ENCODE data around the gene TCF4. TPM values are rescaled to one million over a fixed set of nuclear protein-coding genes. Genes with fewer than 3 reads are reported as not detected.

The TCF4 gene
- total and polyA plus RNA-seq, 2 donors = 46.3 to 464 TPM

DNA sequence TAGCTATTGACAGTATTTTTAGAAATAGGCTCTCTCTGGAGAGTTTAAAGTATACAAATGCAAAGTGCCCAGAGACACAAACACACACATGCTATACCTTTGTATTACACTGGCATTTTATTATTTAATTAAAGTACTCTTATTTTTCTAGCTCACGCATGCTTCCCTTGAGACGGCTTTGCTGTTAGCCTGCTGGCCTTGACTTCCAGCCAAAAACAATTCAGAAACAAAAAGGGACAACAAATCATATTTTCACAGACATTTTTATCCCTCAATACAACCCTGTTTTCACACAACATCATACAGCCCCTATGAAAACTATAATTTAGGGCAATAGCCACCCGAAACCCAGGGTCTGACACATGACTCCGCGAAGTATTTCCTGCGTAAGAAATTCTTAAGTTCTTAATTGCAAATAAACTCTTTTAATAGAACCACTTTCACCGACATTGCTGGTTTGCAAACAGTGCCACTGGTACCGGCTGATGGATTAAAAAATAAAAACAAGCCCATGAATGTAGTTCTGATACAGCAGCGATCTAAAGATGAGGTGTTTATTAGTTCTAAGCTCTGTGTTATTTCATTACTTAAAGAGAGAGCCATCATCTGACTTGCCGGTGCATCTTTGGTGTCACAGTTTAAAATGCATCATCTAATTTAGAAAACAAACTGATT lies 185.1 kb downstream of the TCF4 start:
- Histone ChIP-seq H3K4me1 (ENCODE audit: insufficient read depth) (peaks cover 2% of the 10 kb centered on the region), H3K36me3 (ENCODE audit: insufficient read depth) (no peaks in the 10 kb centered on the region), H3K27ac (ENCODE audit: low read depth) (peak overlapping the region; percentile 5), H3K4me3 (ENCODE audit: low read depth, low read length) (peak overlapping the region; percentile 25)
- 27% methylated on average over 10 of the region's 10 CpGs for WGBS
- DNase-seq (ENCODE audit: extremely low spot score) = no peak

DNA sequence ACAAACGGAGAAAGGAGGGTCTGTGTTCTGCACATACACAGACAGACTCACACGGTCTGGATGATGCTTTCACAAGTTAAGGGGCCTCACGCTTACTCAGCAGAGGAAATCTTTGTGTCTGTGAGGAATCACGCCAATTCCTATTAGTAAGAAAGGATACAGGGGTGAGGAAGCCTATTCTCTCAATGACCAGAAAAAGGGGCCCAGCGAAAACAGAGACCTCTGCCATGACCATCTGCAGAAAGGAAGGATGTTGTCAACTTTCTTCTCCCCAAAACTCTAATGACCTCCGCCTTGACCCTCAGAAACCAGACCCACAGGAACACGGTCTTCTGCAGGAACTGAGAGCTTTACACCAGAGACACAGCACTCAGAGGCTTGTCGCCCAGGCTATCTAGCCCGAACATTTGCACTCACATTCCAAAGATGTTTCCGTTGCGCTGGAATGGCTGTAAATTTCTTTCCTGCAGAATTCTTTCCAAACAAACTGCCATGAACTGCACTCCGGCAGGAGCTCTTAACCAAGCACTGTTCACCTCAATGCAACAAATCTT lies 186.3 kb downstream of the TCF4 start:
- 14% methylated on average over 12 of the region's 12 CpGs for WGBS
- Histone ChIP-seq H3K36me3 (ENCODE audit: insufficient read depth) (no peaks in the 10 kb centered on the region), H3K4me3 (ENCODE audit: low read depth, low read length) (peak overlapping the region; percentile 11), H3K4me1 (ENCODE audit: insufficient read depth) (peaks cover 2% of the 10 kb centered on the region), H3K27ac (ENCODE audit: low read depth) (no peak overlapping the region)
- DNase-seq (ENCODE audit: extremely low spot score) = no peak

- H3K4me1 ChIP-seq (ENCODE audit: insufficient read depth) = peaks cover 2% of the 10 kb centered on the region
- DNase-seq (ENCODE audit: extremely low spot score) = no peak
- H3K4me3 ChIP-seq (ENCODE audit: low read depth, low read length) = peak overlapping the region; percentile 25
- WGBS = 31% methylated on average over 12 of the region's 12 CpGs
- peak overlapping the region; percentile 59 for H3K27ac ChIP-seq (ENCODE audit: low read depth)
- H3K36me3 ChIP-seq (ENCODE audit: insufficient read depth) = no peaks in the 10 kb centered on the region
Observed at GRCh38 chr18:55400590-55401541, 187.1 kb downstream of the TCF4 start.

DNA sequence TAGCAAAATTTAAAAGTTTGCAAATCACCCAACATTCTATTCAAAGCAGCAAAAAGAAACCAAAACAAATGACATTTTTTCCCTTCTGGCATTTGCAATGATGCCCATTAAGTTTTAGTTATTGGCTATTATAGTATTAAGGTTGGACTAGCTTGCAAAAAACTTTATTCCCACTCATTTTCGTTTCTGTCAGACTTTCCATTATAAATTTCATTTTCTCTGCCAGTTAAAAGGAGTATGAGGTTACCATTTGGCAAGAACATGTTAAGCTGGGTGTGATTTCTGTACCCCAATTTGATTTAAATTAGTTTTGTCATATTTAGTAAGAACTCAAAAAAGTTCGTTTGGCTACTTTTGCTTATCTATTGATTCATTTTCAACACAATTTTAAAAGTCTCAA lies 187.9 kb downstream of the TCF4 start:
- Histone ChIP-seq H3K4me3 (ENCODE audit: low read depth, low read length) (no peak overlapping the region), H3K4me1 (ENCODE audit: insufficient read depth) (peaks cover 2% of the 10 kb centered on the region), H3K27ac (ENCODE audit: low read depth) (no peak overlapping the region), H3K36me3 (ENCODE audit: insufficient read depth) (no peaks in the 10 kb centered on the region)
- WGBS = 45% methylated on average over 2 of the region's 2 CpGs
- DNase-seq (ENCODE audit: extremely low spot score) = no peak

GRCh38 chr18:55398858-55399257 lies 189.1 kb downstream of the TCF4 start:
- Histone ChIP-seq H3K36me3 (ENCODE audit: insufficient read depth) (no peaks in the 10 kb centered on the region), H3K4me1 (ENCODE audit: insufficient read depth) (peaks cover 2% of the 10 kb centered on the region), H3K27ac (ENCODE audit: low read depth) (no peak overlapping the region), H3K4me3 (ENCODE audit: low read depth, low read length) (no peak overlapping the region)
- no peak for DNase-seq (ENCODE audit: extremely low spot score)
- 80% methylated on average over 6 of the region's 6 CpGs for WGBS

GRCh38 chr18:55396979-55397378 lies 191.0 kb downstream of the TCF4 start:
- H3K4me3 ChIP-seq (ENCODE audit: low read depth, low read length) = no peak overlapping the region
- H3K4me1 ChIP-seq (ENCODE audit: insufficient read depth) = peaks cover 2% of the 10 kb centered on the region
- DNase-seq (ENCODE audit: extremely low spot score) = no peak
- WGBS = 42% methylated on average over 2 of the region's 2 CpGs
- no peaks in the 10 kb centered on the region for H3K36me3 ChIP-seq (ENCODE audit: insufficient read depth)
- no peak overlapping the region for H3K27ac ChIP-seq (ENCODE audit: low read depth)

- Histone ChIP-seq H3K36me3 (ENCODE audit: insufficient read depth) (no peaks in the 10 kb centered on the region), H3K27ac (ENCODE audit: low read depth) (peak overlapping the region; percentile 30), H3K4me3 (ENCODE audit: low read depth, low read length) (no peak overlapping the region), H3K4me1 (ENCODE audit: insufficient read depth) (peaks cover 2% of the 10 kb centered on the region)
- no peak for DNase-seq (ENCODE audit: extremely low spot score)
- WGBS = 68% methylated on average over 3 of the region's 3 CpGs
Observed at GRCh38 chr18:55396267-55396905, 191.6 kb downstream of the TCF4 start.

- WGBS = 84% methylated on average over 6 of the region's 6 CpGs
Observed at GRCh38 chr18:55395799-55396198, 192.2 kb downstream of the TCF4 start.

GRCh38 chr18:55390898-55391297 lies 197.1 kb downstream of the TCF4 start:
- Histone ChIP-seq H3K4me3 (ENCODE audit: low read depth, low read length) (no peak overlapping the region), H3K36me3 (ENCODE audit: insufficient read depth) (no peaks in the 10 kb centered on the region), H3K27ac (ENCODE audit: low read depth) (no peak overlapping the region), H3K4me1 (ENCODE audit: insufficient read depth) (no peaks in the 10 kb centered on the region)
- DNase-seq (ENCODE audit: extremely low spot score) = no peak
- 94% methylated on average over 4 of the region's 4 CpGs for WGBS

More at GRCh38 chr18:55395799-55396198, 192.2 kb downstream of the TCF4 start:
- no peak overlapping the region for H3K4me3 ChIP-seq (ENCODE audit: low read depth, low read length)
- no peaks in the 10 kb centered on the region for H3K4me1 ChIP-seq (ENCODE audit: insufficient read depth)
- no peak for DNase-seq (ENCODE audit: extremely low spot score)
- no peaks in the 10 kb centered on the region for H3K36me3 ChIP-seq (ENCODE audit: insufficient read depth)
- no peak overlapping the region for H3K27ac ChIP-seq (ENCODE audit: low read depth)

DNA sequence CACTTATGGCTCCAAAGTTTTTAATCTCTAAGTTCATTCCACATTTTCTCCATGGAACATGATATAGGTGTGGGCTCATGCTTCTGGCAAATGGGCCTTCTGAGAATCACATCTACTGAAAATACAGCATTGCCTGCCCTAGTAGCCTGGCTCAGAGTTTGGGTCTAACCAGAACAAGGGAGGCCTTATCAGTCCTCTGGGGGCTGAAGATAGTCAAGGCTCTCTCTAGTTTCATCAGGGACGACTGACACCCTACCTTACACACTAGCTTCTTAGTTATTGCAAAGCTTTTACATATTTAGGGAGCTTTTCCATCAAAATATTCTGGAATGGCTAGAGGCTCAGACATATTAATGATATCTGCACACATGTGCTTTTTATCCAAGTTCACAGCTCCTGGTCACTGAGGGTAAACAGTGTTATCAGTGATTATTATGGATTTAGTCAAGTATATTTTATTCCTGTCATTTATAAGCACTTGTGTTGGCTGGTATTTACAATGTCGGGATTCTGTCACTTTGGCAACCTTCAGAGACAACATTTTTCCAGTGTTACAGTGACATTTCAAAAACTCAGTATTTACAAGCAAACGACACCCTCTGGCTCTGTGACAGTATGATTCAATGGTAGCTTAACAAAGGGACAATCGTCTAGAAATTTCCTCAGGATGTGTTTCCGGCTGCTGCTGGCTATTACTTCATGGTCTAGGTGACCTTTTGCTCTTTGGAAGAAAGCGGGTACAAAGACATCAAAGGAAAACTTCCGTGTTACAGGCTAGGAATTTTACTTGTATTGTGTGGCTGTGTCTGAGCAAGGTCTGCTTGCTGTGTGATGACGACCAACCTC lies 200.6 kb downstream of the TCF4 start:
- Histone ChIP-seq H3K36me3 (ENCODE audit: insufficient read depth) (no peaks in the 10 kb centered on the region), H3K4me3 (ENCODE audit: low read depth, low read length) (no peak overlapping the region), H3K4me1 (ENCODE audit: insufficient read depth) (no peaks in the 10 kb centered on the region), H3K27ac (ENCODE audit: low read depth) (no peak overlapping the region)
- DNase-seq (ENCODE audit: extremely low spot score) = no peak
- 31% methylated on average over 8 of the region's 8 CpGs for WGBS

- no peaks in the 10 kb centered on the region for H3K4me1 ChIP-seq (ENCODE audit: insufficient read depth)
- H3K4me3 ChIP-seq (ENCODE audit: low read depth, low read length) = no peak overlapping the region
- H3K27ac ChIP-seq (ENCODE audit: low read depth) = no peak overlapping the region
- DNase-seq (ENCODE audit: extremely low spot score) = no peak
- WGBS = 93% methylated on average over 1 of the region's 1 CpG
- H3K36me3 ChIP-seq (ENCODE audit: insufficient read depth) = no peaks in the 10 kb centered on the region
Observed at GRCh38 chr18:55386545-55386944, 201.4 kb downstream of the TCF4 start.

- Histone ChIP-seq H3K36me3 (ENCODE audit: insufficient read depth) (no peaks in the 10 kb centered on the region), H3K27ac (ENCODE audit: low read depth) (no peak overlapping the region), H3K4me3 (ENCODE audit: low read depth, low read length) (no peak overlapping the region), H3K4me1 (ENCODE audit: insufficient read depth) (no peaks in the 10 kb centered on the region)
- DNase-seq (ENCODE audit: extremely low spot score) = no peak
- 94% methylated on average over 4 of the region's 4 CpGs for WGBS
Observed at GRCh38 chr18:55385770-55386169, 202.2 kb downstream of the TCF4 start.
